Measurements from ENCODE around the gene SUPT6H. TPM values are rescaled to one million over a fixed set of nuclear protein-coding genes. Genes with fewer than 3 reads are reported as not detected.
A peak's percentile ranks its signal among the peaks of the same experiment; 100 is the strongest.

Gene SUPT6H
- total and polyA plus RNA-seq, 9 of the 15 experiments (the other 6 are each of a cell fraction or from before 2014, with no cell fraction given), result 1.7 to 77.7 (median 49.2) TPM

DNA sequence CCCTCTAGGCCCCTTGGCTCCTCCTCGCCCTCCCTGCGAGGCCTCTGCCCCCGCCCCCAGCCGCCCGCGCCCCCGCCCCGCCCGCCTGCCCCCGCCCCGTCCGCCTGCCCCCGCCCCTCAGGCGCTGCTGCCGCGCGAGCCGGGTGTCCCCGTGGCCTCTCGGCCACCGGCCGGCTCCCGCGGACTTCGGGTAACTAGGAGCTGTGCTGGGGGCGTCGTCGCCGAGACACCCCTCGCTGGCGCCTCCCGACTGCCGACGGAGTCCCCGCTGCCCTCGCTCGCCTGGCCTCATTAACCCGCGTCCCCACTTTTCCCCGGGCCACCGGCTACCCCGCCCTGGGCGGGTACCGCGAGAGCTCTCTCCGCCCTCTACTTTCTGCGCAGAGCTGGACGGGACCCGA, 64.2 kb downstream of the SUPT6H start, which contains the start of gene TLCD1 (continued):
- TF ChIP-seq, protein P1, sequence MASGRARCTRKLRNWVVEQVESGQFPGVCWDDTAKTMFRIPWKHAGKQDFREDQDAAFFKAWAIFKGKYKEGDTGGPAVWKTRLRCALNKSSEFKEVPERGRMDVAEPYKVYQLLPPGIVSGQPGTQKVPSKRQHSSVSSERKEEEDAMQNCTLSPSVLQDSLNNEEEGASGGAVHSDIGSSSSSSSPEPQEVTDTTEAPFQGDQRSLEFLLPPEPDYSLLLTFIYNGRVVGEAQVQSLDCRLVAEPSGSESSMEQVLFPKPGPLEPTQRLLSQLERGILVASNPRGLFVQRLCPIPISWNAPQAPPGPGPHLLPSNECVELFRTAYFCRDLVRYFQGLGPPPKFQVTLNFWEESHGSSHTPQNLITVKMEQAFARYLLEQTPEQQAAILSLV (tag; IDR thresholded peaks at IDR 0.05), result no peak
- TF ChIP-seq SMAD1 (IDR thresholded peaks at IDR 0.05; ENCODE audit: low read depth, low read length, partially characterized antibody) (no peak), ZNF140 (CRISPR knock-in tag; IDR thresholded peaks at IDR 0.05) (no peak), PHB (CRISPR knock-in tag; IDR thresholded peaks at IDR 0.05) (no peak), KLF13 (tag; IDR thresholded peaks at IDR 0.05; ENCODE audit: borderline replicate concordance, low read depth) (no peak), RBM22 (IDR thresholded peaks at IDR 0.05; ENCODE audit: low read depth, low read length, poor library complexity, severe bottlenecking) (no peak), ZNF311 (CRISPR knock-in tag; IDR thresholded peaks at IDR 0.05) (no peak), CHD4 (IDR thresholded peaks at IDR 0.05; ENCODE audit: insufficient read depth, insufficient replicate concordance, low read depth, low read length, poor library complexity, severe bottlenecking) (no peak), PHF20 (IDR thresholded peaks at IDR 0.05; ENCODE audit: partially characterized antibody) (no peak), CREB1 (IDR thresholded peaks at IDR 0.05) (no peak), CREB1 (CRISPR knock-in tag; IDR thresholded peaks at IDR 0.05) (0 out of 2 replicates have a peak, but pooled peaks have one; percentile 18), CBX3 (IDR thresholded peaks at IDR 0.05; ENCODE audit: borderline replicate concordance in 1 of 2, low read length in 2 of 2) (no peak), ZBTB1 (CRISPR knock-in tag; IDR thresholded peaks at IDR 0.05; ENCODE audit: borderline replicate concordance, low read depth) (peak; percentile 38; the same call in 1 of the 2 replicates), KDM1A (IDR thresholded peaks at IDR 0.05) (no peak), YBX1 (IDR thresholded peaks at IDR 0.05) (no peak), ZFP1 (CRISPR knock-in tag; IDR thresholded peaks at IDR 0.05) (no peak), BRF1 (IDR thresholded peaks at IDR 0.05; ENCODE audit: borderline replicate concordance, extremely low read depth, insufficient read length) (no peak), POLR2A (conservative IDR thresholded peaks at IDR 0.05) (no peak), HDAC6 (IDR thresholded peaks at IDR 0.05; ENCODE audit: low read depth, low read length) (no peak), TRIM24 (IDR thresholded peaks at IDR 0.05) (no peak), SAP30 (IDR thresholded peaks at IDR 0.05; ENCODE audit: borderline replicate concordance, insufficient read depth, low read depth, low read length, poor library complexity, severe bottlenecking) (no peak), BMI1 (IDR thresholded peaks at IDR 0.05; ENCODE audit: low read length) (no peak), PHF8 (IDR thresholded peaks at IDR 0.05; ENCODE audit: borderline replicate concordance, low read length) (peak; percentile 58; the same call in 1 of the 2 replicates)
- TF ChIP-seq, protein P2, sequence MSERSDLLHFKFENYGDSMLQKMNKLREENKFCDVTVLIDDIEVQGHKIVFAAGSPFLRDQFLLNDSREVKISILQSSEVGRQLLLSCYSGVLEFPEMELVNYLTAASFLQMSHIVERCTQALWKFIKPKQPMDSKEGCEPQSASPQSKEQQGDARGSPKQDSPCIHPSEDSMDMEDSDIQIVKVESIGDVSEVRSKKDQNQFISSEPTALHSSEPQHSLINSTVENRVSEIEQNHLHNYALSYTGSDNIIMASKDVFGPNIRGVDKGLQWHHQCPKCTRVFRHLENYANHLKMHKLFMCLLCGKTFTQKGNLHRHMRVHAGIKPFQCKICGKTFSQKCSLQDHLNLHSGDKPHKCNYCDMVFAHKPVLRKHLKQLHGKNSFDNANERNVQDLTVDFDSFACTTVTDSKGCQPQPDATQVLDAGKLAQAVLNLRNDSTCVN (CRISPR knock-in tag; IDR thresholded peaks at IDR 0.05), result no peak
- TF ChIP-seq, protein P3, sequence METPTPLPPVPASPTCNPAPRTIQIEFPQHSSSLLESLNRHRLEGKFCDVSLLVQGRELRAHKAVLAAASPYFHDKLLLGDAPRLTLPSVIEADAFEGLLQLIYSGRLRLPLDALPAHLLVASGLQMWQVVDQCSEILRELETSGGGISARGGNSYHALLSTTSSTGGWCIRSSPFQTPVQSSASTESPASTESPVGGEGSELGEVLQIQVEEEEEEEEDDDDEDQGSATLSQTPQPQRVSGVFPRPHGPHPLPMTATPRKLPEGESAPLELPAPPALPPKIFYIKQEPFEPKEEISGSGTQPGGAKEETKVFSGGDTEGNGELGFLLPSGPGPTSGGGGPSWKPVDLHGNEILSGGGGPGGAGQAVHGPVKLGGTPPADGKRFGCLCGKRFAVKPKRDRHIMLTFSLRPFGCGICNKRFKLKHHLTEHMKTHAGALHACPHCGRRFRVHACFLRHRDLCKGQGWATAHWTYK (CRISPR knock-in tag; IDR thresholded peaks at IDR 0.05), result no peak
- TF ChIP-seq, protein P4, sequence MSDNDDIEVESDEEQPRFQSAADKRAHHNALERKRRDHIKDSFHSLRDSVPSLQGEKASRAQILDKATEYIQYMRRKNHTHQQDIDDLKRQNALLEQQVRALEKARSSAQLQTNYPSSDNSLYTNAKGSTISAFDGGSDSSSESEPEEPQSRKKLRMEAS (CRISPR knock-in tag; IDR thresholded peaks at IDR 0.05), result no peak

All from K562 (cell line).